Measurements from ENCODE around the gene OR10C1. TPM values are rescaled to one million over a fixed set of nuclear protein-coding genes. Genes with fewer than 3 reads are reported as not detected.

Gene OR10C1
- polyA plus RNA-seq (2012; ENCODE audit: insufficient read depth, insufficient read length, low read depth), result not detected

- H3K9me3 ChIP-seq, result no peaks in the 10 kb centered on the region
- TF ChIP-seq, protein P1, sequence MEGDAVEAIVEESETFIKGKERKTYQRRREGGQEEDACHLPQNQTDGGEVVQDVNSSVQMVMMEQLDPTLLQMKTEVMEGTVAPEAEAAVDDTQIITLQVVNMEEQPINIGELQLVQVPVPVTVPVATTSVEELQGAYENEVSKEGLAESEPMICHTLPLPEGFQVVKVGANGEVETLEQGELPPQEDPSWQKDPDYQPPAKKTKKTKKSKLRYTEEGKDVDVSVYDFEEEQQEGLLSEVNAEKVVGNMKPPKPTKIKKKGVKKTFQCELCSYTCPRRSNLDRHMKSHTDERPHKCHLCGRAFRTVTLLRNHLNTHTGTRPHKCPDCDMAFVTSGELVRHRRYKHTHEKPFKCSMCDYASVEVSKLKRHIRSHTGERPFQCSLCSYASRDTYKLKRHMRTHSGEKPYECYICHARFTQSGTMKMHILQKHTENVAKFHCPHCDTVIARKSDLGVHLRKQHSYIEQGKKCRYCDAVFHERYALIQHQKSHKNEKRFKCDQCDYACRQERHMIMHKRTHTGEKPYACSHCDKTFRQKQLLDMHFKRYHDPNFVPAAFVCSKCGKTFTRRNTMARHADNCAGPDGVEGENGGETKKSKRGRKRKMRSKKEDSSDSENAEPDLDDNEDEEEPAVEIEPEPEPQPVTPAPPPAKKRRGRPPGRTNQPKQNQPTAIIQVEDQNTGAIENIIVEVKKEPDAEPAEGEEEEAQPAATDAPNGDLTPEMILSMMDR (IDR thresholded peaks at IDR 0.05; ENCODE audit: low read depth, low read length), result no peak
- no peak for DNase-seq
- no peaks in the 10 kb centered on the region for H3K36me3 ChIP-seq
- no peaks in the 10 kb centered on the region for H3K27me3 ChIP-seq
- H3K4me3 ChIP-seq (ENCODE audit: low read depth, low read length), result no peak within 1 kb of the TSS
- H3K4me1 ChIP-seq, result no peaks in the 10 kb centered on the region
Observed at GRCh38 chr6:29439006-29439405, at the start of gene OR10C1. Gene OR10C1 (plus strand): TSS chr6:29439306. CDS start chr6:29440016, 710 bp downstream.

- DNase-seq, result no peak
- TF ChIP-seq, protein P1 (IDR thresholded peaks at IDR 0.05; ENCODE audit: low read depth, low read length), result no peak
- H3K4me1 ChIP-seq, result no peaks in the 10 kb centered on the region
- H3K9me3 ChIP-seq, result no peaks in the 10 kb centered on the region
- no peak within 1 kb of the TSS for H3K4me3 ChIP-seq (ENCODE audit: low read depth, low read length)
- no peaks in the 10 kb centered on the region for H3K36me3 ChIP-seq
- no peaks in the 10 kb centered on the region for H3K27me3 ChIP-seq
Observed at GRCh38 chr6:29395331-29395730, 43.8 kb upstream of the OR10C1 start, which contains the start of gene OR12D2. Gene OR12D2 (plus strand): TSS chr6:29395631. CDS start chr6:29396700, 1,069 bp downstream.

DNA sequence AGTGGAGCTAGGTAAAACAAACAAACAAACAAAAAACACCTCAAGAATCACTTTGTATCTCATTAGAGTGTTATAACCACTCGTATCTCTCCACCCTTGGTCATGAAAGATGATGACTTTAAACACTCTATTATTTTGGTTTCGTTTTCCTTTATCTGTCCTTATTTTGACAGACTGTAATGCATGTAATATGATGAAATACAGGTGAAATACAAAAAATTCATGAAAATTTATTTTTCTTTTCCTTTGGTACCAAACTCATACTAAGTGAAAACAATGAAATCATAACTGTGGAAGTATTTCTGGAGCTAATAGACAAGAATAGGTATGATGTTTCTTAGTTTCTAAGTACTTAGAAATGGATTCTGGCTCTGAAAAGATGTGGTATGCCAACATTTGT lies 39.6 kb upstream of the OR10C1 start:
- TF ChIP-seq, protein P1 (IDR thresholded peaks at IDR 0.05; ENCODE audit: low read depth, low read length), result no peak
- H3K4me3 ChIP-seq (ENCODE audit: low read depth, low read length), result no peak overlapping the region
- no peak for DNase-seq
- H3K27me3 ChIP-seq, result no peaks in the 10 kb centered on the region
- H3K36me3 ChIP-seq, result no peaks in the 10 kb centered on the region
- H3K9me3 ChIP-seq, result no peaks in the 10 kb centered on the region
- no peaks in the 10 kb centered on the region for H3K4me1 ChIP-seq

- Histone ChIP-seq H3K4me1 (no peaks in the 10 kb centered on the region), H3K9me3 (no peaks in the 10 kb centered on the region), H3K27me3 (no peaks in the 10 kb centered on the region), H3K36me3 (no peaks in the 10 kb centered on the region), H3K4me3 (ENCODE audit: low read depth, low read length) (no peak overlapping the region)
- no peak for DNase-seq
- TF ChIP-seq, protein P1 (IDR thresholded peaks at IDR 0.05; ENCODE audit: low read depth, low read length), result no peak
Observed at GRCh38 chr6:29403801-29404200, 35.3 kb upstream of the OR10C1 start.

DNA sequence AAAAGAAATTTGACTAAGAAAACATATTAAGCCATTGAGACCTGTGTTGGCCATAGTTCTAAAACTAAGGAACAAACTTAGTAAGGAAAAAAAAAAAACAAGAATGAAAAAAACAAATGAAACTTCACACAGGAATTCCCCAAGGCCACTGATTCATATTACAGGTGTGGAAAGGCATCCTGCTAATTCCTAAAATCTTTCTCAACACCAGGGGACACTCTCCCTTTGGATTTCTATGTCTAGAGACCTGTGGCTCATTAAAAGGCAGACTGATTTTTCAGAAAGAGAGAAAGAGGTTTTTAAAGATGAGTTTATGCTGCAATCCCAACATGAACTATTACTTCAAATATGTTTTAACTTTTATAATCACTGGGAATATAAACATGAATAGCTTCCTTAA lies 24.5 kb upstream of the OR10C1 start, which contains the start of gene OR12D1:
Gene OR12D1 (plus strand): TSS at position 341 of the 400 bp plus-strand sequence.
- no peak within 1 kb of the TSS for H3K4me3 ChIP-seq (ENCODE audit: low read depth, low read length)
- no peaks in the 10 kb centered on the region for H3K27me3 ChIP-seq
- DNase-seq, result no peak
- H3K9me3 ChIP-seq, result no peaks in the 10 kb centered on the region
- H3K36me3 ChIP-seq, result no peaks in the 10 kb centered on the region
- no peaks in the 10 kb centered on the region for H3K4me1 ChIP-seq
- TF ChIP-seq, protein P1 (IDR thresholded peaks at IDR 0.05; ENCODE audit: low read depth, low read length), result peak; percentile 7; the same call in 1 of the 2 replicates

GRCh38 chr6:29419516-29419915 lies 19.6 kb upstream of the OR10C1 start:
- Histone ChIP-seq H3K36me3 (no peaks in the 10 kb centered on the region), H3K4me3 (ENCODE audit: low read depth, low read length) (no peak overlapping the region), H3K9me3 (no peaks in the 10 kb centered on the region), H3K27me3 (0 out of 2 replicates have a peak, but pooled peaks cover 5% of the 10 kb centered on the region), H3K4me1 (no peaks in the 10 kb centered on the region)
- DNase-seq, result no peak
- TF ChIP-seq, protein P1 (IDR thresholded peaks at IDR 0.05; ENCODE audit: low read depth, low read length), result no peak
